Gastroesophageal sphincter (tissue), 3 donors: ENCODE measurements around the gene BMAL1.

Source experiments
- CTCF ChIP-seq, 4 experiments: fragments of 200-600 bp in 2 of 4; fragments of 450-650 bp in 2 of 4; sonication (generic) in 1 of 4; IDR thresholded peaks; one replicate each; pipeline ENCODE4 v1.5.1; 2017 to 2019; ENCODE audit warnings: antibody characterized with exemption in 4 of 4, mild to moderate bottlenecking in 2 of 4, moderate library complexity in 2 of 4
- POLR2A ChIP-seq, 2 donors: fragments of 450-650 bp; IDR thresholded peaks; one replicate each; pipeline ENCODE4 v1.6.1; 2017; ENCODE audit warnings: antibody characterized with exemption in 2 of 2, mild to moderate bottlenecking in 2 of 2, moderate library complexity in 1 of 2
- POLR2AphosphoS5 ChIP-seq: sonication (generic); formaldehyde crosslinking; IDR thresholded peaks from one replicate; pipeline ENCODE4 v1.6.1; 2017; ENCODE audit warnings: antibody characterized with exemption

GRCh38 chr11:13310443-13310842 lies 32.9 kb downstream of the BMAL1 start:
- no peak for TF ChIP-seq POLR2A (IDR thresholded peaks at IDR 0.05)
- TF ChIP-seq CTCF (IDR thresholded peaks at IDR 0.05) = no peak
- TF ChIP-seq POLR2AphosphoS5 = no peak
